Measurements from ENCODE around the gene TFR2.

TFR2 gene

DNA sequence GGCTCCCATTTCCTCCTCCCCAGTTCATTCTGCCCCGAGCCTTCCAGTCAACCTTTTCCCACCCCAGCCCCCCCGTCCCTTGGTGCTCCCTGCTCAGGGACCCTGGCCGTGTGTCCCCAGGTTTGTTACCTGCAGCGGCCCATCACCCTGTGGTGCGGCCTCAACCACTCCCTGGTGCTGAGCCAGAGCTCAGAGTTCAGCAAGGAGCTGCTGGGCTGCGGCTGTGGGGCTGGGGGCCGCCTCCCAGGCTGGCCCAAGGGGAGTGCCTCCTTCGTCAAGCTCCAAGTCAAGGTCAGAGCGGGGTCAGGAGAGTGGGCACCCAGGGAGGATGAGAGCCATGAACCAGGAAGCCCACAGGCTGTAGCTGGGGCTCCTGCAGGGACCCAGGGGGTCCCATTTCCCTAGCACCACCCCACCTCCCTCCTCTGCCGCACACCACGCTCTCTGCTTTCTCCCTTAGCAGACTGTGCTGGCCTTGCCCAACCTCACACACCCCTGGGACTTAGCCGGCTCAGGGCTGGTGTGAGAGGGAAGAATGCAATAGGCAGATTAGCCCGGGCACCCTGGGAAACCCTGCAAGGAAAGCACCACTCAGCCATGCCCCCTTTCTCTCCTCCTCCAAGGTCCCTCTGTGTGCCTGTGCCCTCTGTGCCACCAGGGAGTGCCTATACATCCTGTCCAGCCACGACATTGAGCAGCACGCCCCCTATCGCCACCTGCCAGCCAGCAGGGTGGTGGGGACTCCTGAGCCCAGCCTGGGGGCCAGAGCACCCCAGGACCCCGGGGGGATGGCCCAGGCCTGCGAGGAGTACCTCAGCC, 41.2 kb downstream of the TFR2 start:
- Histone ChIP-seq H3K9ac (ENCODE audit: insufficient read length, low read depth) (no peak overlapping the region), H3K4me1 (ENCODE audit: insufficient read depth, insufficient read length) (peaks cover 9% of the 10 kb centered on the region), H3K9me3 (ENCODE audit: insufficient read depth, low read length) (no peaks in the 10 kb centered on the region), H3K4me3 (ENCODE audit: insufficient read length, low read depth) (no peak overlapping the region), H3K36me3 (ENCODE audit: insufficient read depth, insufficient read length, low read length) (peaks cover 9% of the 10 kb centered on the region), H3K27me3 (ENCODE audit: insufficient read depth, insufficient read length) (peaks cover 2% of the 10 kb centered on the region)
- no peak for TF ChIP-seq ZNF274 (IDR thresholded peaks at IDR 0.05; ENCODE audit: low read depth, low read length)
- no peak for TF ChIP-seq SUZ12 (IDR thresholded peaks at IDR 0.05; ENCODE audit: extremely low read depth, insufficient read depth, insufficient read length)
- TF ChIP-seq YY1 (IDR thresholded peaks at IDR 0.05; ENCODE audit: insufficient read depth, insufficient read length) = no peak
- no peak for DNase-seq (ENCODE audit: low read depth, low spot score)

DNA sequence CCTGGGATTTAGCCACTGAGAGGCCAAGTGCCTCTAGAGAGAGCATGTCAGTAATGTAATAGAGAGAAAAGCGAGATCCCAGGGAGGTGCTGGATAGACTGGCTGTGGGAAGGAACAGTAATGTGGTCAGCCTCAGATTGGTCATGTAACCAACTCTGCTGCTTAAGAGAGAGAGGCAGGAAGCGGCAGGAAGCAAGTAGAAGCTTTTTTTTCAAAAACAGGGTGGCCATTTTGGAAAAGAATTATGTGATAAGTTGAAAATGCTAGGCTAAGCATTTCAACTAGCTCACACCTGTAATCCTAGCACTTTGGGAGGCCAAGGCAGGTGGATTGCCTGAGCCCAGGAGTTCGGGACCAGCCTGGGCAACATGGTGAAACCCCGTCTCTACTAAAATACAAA, 42.9 kb downstream of the TFR2 start:
- H3K4me3 ChIP-seq (ENCODE audit: insufficient read length, low read depth) = no peak overlapping the region
- DNase-seq (ENCODE audit: low read depth, low spot score) = no peak
- no peak overlapping the region for H3K9ac ChIP-seq (ENCODE audit: insufficient read length, low read depth)
- peaks cover 9% of the 10 kb centered on the region for H3K4me1 ChIP-seq (ENCODE audit: insufficient read depth, insufficient read length)
- H3K36me3 ChIP-seq (ENCODE audit: insufficient read depth, insufficient read length, low read length) = peaks cover 9% of the 10 kb centered on the region
- no peaks in the 10 kb centered on the region for H3K9me3 ChIP-seq (ENCODE audit: insufficient read depth, low read length)
- TF ChIP-seq YY1 (IDR thresholded peaks at IDR 0.05; ENCODE audit: insufficient read depth, insufficient read length) (no peak), ZNF274 (IDR thresholded peaks at IDR 0.05; ENCODE audit: low read depth, low read length) (no peak), SUZ12 (IDR thresholded peaks at IDR 0.05; ENCODE audit: extremely low read depth, insufficient read depth, insufficient read length) (no peak)
- no peaks in the 10 kb centered on the region for H3K27me3 ChIP-seq (ENCODE audit: insufficient read depth, insufficient read length)

DNA sequence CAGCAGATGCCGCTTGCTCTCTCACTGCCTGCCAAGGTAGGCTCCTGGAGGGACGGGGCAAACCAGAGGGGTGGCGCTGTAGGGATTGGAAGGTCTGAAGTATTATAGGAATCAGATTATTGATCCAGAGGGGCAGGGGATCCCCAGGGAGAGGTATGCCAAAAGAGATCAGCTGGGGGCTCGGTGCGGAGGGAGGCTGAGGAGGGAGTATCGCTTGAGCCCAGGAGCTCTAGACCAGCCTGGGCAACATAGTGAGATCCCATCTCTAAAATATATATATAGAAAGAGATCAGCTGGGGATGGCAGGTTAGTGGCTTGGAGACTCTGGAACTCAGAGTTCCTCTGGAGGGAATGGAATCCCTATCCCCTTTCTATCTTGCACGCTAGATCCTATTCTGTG, 46.2 kb downstream of the TFR2 start:
- Histone ChIP-seq H3K9ac (ENCODE audit: insufficient read length, low read depth) (no peak overlapping the region), H3K36me3 (ENCODE audit: insufficient read depth, insufficient read length, low read length) (peaks cover 9% of the 10 kb centered on the region), H3K4me3 (ENCODE audit: insufficient read length, low read depth) (no peak overlapping the region), H3K9me3 (ENCODE audit: insufficient read depth, low read length) (no peaks in the 10 kb centered on the region), H3K4me1 (ENCODE audit: insufficient read depth, insufficient read length) (peaks cover 12% of the 10 kb centered on the region), H3K27me3 (ENCODE audit: insufficient read depth, insufficient read length) (no peaks in the 10 kb centered on the region)
- TF ChIP-seq ZNF274 (IDR thresholded peaks at IDR 0.05; ENCODE audit: low read depth, low read length) = no peak
- no peak for TF ChIP-seq SUZ12 (IDR thresholded peaks at IDR 0.05; ENCODE audit: extremely low read depth, insufficient read depth, insufficient read length)
- TF ChIP-seq YY1 (IDR thresholded peaks at IDR 0.05; ENCODE audit: insufficient read depth, insufficient read length) = no peak
- DNase-seq (ENCODE audit: low read depth, low spot score) = no peak

DNA sequence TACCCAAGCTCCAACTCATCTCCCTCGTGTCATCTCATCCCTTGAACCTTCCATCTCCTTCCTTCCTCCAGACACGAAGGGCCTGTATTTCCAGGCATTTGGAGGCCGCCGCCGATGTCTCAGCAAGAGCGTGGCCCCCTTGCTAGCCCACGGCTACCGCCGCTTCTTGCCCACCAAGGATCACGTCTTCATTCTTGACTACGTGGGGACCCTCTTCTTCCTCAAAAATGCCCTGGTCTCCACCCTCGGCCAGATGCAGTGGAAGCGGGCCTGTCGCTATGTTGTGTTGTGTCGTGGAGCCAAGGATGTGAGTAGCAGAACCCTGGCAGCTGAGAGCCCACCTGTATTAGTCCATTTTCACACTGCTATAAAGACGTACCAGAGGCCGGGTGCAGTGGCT, 49.8 kb downstream of the TFR2 start:
- H3K9me3 ChIP-seq (ENCODE audit: insufficient read depth, low read length) = no peaks in the 10 kb centered on the region
- H3K36me3 ChIP-seq (ENCODE audit: insufficient read depth, insufficient read length, low read length) = peaks cover 9% of the 10 kb centered on the region
- no peak overlapping the region for H3K9ac ChIP-seq (ENCODE audit: insufficient read length, low read depth)
- no peaks in the 10 kb centered on the region for H3K27me3 ChIP-seq (ENCODE audit: insufficient read depth, insufficient read length)
- DNase-seq (ENCODE audit: low read depth, low spot score) = no peak
- TF ChIP-seq SUZ12 (IDR thresholded peaks at IDR 0.05; ENCODE audit: extremely low read depth, insufficient read depth, insufficient read length) (no peak), ZNF274 (IDR thresholded peaks at IDR 0.05; ENCODE audit: low read depth, low read length) (no peak)
- H3K4me3 ChIP-seq (ENCODE audit: insufficient read length, low read depth) = no peak overlapping the region
- H3K4me1 ChIP-seq (ENCODE audit: insufficient read depth, insufficient read length) = peaks cover 12% of the 10 kb centered on the region

DNA sequence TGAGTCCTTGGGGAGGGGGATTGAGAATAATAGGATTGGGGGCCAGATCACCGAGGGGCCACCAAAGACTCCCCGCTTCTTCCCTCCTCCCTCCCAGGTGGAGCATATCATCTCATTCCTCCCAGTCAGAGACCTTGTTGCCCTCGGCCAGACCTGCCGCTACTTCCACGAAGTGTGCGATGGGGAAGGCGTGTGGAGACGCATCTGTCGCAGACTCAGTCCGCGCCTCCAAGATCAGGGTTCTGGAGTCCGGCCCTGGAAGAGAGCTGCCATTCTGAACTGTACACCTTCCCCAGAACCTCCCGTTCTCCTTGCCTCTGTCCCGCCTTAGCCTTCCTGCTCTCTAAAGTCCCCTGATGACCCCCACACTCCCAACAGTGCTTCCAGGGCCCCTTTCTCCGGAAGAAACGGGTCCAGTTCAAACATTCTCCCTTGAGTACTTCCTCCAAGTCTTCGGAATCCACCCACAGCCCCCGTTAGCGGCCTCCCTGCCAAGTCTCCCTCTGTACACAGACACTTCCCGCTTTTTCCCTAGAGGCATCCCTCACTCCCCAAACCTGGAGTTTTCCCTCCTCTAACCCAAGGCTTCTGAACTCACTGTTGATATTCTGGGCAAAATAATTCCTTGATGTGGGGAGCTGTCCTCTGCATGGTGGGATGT, 51.1 kb downstream of the TFR2 start:
- no peaks in the 10 kb centered on the region for H3K9me3 ChIP-seq (ENCODE audit: insufficient read depth, low read length)
- peaks cover 12% of the 10 kb centered on the region for H3K4me1 ChIP-seq (ENCODE audit: insufficient read depth, insufficient read length)
- TF ChIP-seq ZNF274 (IDR thresholded peaks at IDR 0.05; ENCODE audit: low read depth, low read length) (no peak), SUZ12 (IDR thresholded peaks at IDR 0.05; ENCODE audit: extremely low read depth, insufficient read depth, insufficient read length) (no peak)
- peak overlapping the region; percentile 32 for H3K9ac ChIP-seq (ENCODE audit: insufficient read length, low read depth)
- H3K27me3 ChIP-seq (ENCODE audit: insufficient read depth, insufficient read length) = no peaks in the 10 kb centered on the region
- no peak overlapping the region for H3K4me3 ChIP-seq (ENCODE audit: insufficient read length, low read depth)
- H3K36me3 ChIP-seq (ENCODE audit: insufficient read depth, insufficient read length, low read length) = no peaks in the 10 kb centered on the region
- DNase-seq (ENCODE audit: low read depth, low spot score) = no peak

DNA sequence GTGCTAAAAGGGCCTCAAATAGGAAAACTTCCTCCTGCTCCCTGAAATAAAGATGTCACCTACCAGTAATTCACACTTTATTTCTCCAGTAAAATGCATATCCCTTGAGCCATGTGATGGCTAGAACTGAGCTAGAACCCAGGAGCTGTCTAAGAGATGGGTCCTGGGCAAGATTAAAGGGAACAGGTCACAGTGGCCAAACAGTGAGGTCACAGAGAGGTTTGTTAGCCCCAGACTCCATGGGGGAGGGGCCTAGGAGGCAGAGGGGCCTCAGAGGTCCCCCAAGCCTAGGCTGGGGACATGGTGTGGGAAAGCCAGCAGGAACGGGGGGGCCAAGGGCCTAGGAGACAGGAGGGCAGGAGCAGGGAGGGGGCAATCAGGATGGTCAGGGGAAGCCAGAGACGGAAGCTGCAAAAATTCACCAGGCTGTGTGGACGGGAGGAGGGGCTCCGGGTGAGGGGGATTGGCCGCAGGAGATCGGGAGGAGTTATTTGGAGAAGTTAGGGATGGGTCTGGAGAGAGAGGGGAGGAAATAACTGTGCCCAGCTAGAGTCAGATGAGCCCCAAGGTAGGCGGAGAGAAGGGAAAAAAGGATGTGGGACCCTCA, 51.9 kb downstream of the TFR2 start:
- no peak overlapping the region for H3K4me3 ChIP-seq (ENCODE audit: insufficient read length, low read depth)
- peak overlapping the region; percentile 22 for H3K9ac ChIP-seq (ENCODE audit: insufficient read length, low read depth)
- no peaks in the 10 kb centered on the region for H3K27me3 ChIP-seq (ENCODE audit: insufficient read depth, insufficient read length)
- no peaks in the 10 kb centered on the region for H3K9me3 ChIP-seq (ENCODE audit: insufficient read depth, low read length)
- DNase-seq (ENCODE audit: low read depth, low spot score) = no peak
- no peaks in the 10 kb centered on the region for H3K36me3 ChIP-seq (ENCODE audit: insufficient read depth, insufficient read length, low read length)
- no peak for TF ChIP-seq YY1 (IDR thresholded peaks at IDR 0.05; ENCODE audit: insufficient read depth, insufficient read length)
- no peak for TF ChIP-seq SUZ12 (IDR thresholded peaks at IDR 0.05; ENCODE audit: extremely low read depth, insufficient read depth, insufficient read length)
- TF ChIP-seq ZNF274 (IDR thresholded peaks at IDR 0.05; ENCODE audit: low read depth, low read length) = no peak
- H3K4me1 ChIP-seq (ENCODE audit: insufficient read depth, insufficient read length) = peaks cover 14% of the 10 kb centered on the region

DNA sequence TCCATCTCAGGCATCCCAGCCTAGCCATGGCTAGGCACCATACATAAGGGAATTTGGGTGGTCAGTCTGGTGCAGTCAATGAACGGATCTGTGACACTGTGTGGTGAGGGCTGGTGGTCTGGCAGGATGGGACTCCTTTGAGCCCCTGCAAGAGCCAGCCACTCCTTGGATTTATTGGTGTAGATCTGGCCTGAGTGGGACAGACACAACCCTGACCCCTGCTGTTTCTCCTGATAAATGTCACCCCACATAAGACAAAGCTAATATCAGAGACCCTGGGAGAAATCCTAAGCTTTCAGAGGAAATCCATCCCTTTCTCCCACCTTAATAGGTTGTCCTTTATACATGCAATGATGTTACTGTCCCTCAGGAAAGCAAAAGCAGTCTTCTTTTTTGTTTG, 52.9 kb downstream of the TFR2 start:
- H3K4me1 ChIP-seq (ENCODE audit: insufficient read depth, insufficient read length) = peaks cover 21% of the 10 kb centered on the region
- no peaks in the 10 kb centered on the region for H3K36me3 ChIP-seq (ENCODE audit: insufficient read depth, insufficient read length, low read length)
- no peak for DNase-seq (ENCODE audit: low read depth, low spot score)
- H3K9ac ChIP-seq (ENCODE audit: insufficient read length, low read depth) = no peak overlapping the region
- no peak for TF ChIP-seq ZNF274 (IDR thresholded peaks at IDR 0.05; ENCODE audit: low read depth, low read length)
- no peak for TF ChIP-seq SUZ12 (IDR thresholded peaks at IDR 0.05; ENCODE audit: extremely low read depth, insufficient read depth, insufficient read length)
- no peak for TF ChIP-seq YY1 (IDR thresholded peaks at IDR 0.05; ENCODE audit: insufficient read depth, insufficient read length)
- no peaks in the 10 kb centered on the region for H3K9me3 ChIP-seq (ENCODE audit: insufficient read depth, low read length)
- no peaks in the 10 kb centered on the region for H3K27me3 ChIP-seq (ENCODE audit: insufficient read depth, insufficient read length)
- no peak overlapping the region for H3K4me3 ChIP-seq (ENCODE audit: insufficient read length, low read depth)
